SU-DHL-6 (cell line): ENCODE results near the gene MROH2A.
"Not testable (repeated sequence)": the region's sequence is repeated elsewhere in the genome, so short reads cannot be mapped to it uniquely, and the experiment has no call there.

Experiments
- EZH2phosphoT487 ChIP-seq: fragments of 200-600 bp; sonication (generic), shearing (Covaris generic); conservative IDR thresholded peaks from 2 replicates; pipeline ENCODE4 v1.6.1; 2018; ENCODE audit warnings: mild to moderate bottlenecking, antibody characterized with exemption, low read length, moderate library complexity, mixed read lengths
- TF ChIP-seq, protein P1 (sequence below): fragments of 200-600 bp; sonication (generic); IDR thresholded peaks from one replicate; pipeline ENCODE4 v1.5.1; 2017; ENCODE audit warnings: antibody characterized with exemption, mild to moderate bottlenecking, low read length, moderate library complexity; ENCODE audit not compliant: insufficient read depth, poor library complexity, severe bottlenecking

GRCh38 chr2:233750689-233751088 is 27.4 kb upstream of the MROH2A start:
- TF ChIP-seq, protein P1, sequence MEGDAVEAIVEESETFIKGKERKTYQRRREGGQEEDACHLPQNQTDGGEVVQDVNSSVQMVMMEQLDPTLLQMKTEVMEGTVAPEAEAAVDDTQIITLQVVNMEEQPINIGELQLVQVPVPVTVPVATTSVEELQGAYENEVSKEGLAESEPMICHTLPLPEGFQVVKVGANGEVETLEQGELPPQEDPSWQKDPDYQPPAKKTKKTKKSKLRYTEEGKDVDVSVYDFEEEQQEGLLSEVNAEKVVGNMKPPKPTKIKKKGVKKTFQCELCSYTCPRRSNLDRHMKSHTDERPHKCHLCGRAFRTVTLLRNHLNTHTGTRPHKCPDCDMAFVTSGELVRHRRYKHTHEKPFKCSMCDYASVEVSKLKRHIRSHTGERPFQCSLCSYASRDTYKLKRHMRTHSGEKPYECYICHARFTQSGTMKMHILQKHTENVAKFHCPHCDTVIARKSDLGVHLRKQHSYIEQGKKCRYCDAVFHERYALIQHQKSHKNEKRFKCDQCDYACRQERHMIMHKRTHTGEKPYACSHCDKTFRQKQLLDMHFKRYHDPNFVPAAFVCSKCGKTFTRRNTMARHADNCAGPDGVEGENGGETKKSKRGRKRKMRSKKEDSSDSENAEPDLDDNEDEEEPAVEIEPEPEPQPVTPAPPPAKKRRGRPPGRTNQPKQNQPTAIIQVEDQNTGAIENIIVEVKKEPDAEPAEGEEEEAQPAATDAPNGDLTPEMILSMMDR = not testable (repeated sequence)
- not testable (repeated sequence) for TF ChIP-seq EZH2phosphoT487
